Measurements from ENCODE around the gene ATP6V1B1.

The ATP6V1B1 gene

DNA sequence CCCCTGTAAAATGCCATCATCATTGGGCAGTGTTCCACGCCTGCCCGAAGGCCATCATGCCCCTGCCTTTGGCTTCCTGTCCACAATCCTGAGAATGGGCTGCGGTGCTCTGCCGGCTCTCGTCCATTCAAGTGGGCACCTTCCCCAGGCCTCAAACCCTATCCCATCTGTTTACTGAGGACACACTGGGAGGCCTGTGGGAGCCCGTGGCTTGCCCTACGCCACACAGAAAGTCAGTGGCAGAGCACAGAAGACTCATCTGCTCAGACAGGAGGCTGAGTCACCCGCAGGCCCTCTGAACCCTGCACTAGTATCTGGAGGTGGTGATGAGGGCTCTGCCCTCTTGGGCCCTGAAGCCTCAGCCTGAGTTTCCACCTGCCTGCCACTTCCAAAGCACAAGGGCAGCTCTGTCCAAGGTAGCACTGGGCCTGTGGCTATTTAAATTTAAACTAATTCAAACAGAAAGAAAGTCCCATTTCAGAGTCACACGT, 23.6 kb downstream of the ATP6V1B1 start:
- TF ChIP-seq TAF1 (IDR thresholded peaks at IDR 0.05; ENCODE audit: borderline replicate concordance, low read depth, low read length) = no peak
- TF ChIP-seq POLR2AphosphoS5 (IDR thresholded peaks at IDR 0.05; ENCODE audit: low read depth, low read length) = no peak
- no peak for TF ChIP-seq POLR2A (IDR thresholded peaks at IDR 0.05; ENCODE audit: low read depth, low read length)
- no peak for FAIRE-seq
- no peak for DNase-seq (ENCODE audit: insufficient read length)

DNA sequence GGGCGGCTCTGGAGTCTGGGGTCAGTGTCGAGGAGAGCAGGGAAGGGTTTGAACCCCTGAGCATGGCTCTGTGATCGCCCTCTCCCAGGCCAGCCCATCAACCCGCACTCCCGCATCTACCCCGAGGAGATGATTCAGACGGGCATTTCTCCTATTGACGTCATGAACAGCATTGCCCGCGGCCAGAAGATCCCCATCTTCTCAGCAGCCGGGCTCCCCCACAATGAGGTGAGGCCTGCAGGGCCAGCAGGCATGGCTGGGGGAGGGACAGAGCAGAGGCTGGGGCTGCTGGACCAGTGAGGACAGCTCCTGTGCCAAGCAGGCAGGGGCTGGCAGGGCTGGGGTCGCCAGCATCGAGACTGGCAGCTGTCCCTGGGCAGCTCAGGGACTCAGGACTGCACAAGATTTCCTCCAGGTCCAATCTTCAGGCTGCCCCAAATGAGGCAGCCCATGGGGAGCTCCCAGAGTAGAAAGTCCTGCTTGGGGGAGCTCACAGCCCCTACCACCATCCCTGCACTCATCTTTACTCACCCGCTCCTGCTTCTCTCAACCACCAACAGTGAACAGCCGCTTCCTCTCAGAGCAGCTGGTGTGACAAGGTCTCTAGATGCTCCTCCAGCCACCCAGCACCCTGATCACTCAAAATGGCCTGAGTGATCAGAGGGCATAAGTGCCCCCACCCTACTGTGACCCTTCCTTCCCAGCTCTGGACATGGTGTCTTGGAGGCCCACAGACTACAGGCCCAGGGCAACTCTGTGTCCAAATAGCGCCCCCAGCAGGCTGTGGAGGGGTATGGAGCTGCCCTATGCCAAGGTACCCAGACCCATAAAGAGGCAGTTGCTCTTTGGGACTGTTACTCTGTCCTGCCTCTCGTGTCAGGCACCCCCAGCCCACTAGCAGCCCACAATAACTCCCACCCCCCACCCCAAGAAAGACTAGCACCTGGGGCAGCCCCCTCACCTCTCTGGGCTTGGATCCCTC, 24.4 kb downstream of the ATP6V1B1 start:
- FAIRE-seq (no peak), DNase-seq (ENCODE audit: insufficient read length) (no peak)
- TF ChIP-seq TAF1 (IDR thresholded peaks at IDR 0.05; ENCODE audit: borderline replicate concordance, low read depth, low read length) (no peak), POLR2AphosphoS5 (IDR thresholded peaks at IDR 0.05; ENCODE audit: low read depth, low read length) (no peak), POLR2A (IDR thresholded peaks at IDR 0.05; ENCODE audit: low read depth, low read length) (no peak)

DNA sequence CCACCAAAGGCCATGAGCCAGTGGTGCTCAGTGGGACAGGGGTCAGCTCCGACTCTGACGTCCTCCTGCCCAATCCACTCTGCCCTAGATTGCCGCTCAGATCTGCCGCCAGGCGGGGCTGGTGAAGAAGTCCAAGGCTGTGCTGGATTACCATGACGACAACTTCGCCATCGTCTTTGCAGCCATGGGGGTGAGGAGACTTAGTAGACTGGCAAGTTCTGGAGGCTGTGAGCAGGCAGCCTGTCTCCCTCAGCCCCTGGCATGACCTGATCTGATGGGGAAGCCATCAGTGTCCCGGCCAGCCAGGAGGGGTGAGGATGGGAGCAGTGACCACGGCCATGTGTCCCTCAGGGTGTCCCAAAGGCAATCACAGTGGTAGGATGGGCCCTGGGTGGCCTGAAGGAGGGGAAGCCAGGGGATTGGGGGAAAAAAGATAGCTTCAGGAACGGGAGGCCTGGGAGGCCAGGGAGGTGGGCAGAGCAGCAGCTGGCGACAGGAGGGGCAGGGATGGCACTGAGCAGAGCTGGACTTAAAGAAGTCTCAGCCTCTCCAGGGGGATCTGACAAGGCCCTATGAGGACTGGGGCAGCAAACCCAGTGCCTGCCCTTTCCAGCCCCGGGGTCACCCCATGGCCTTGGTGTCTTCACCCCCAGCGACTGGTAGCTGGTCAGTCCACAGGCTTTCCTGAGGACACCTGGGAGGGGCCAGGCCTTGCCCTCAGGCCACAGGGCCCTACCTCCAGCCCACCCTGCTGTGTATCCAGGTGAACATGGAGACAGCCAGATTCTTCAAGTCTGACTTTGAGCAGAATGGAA, 25.3 kb downstream of the ATP6V1B1 start:
- TF ChIP-seq POLR2AphosphoS5 (IDR thresholded peaks at IDR 0.05; ENCODE audit: low read depth, low read length) (no peak), TAF1 (IDR thresholded peaks at IDR 0.05; ENCODE audit: borderline replicate concordance, low read depth, low read length) (no peak), POLR2A (IDR thresholded peaks at IDR 0.05; ENCODE audit: low read depth, low read length) (no peak)
- FAIRE-seq = no peak
- DNase-seq (ENCODE audit: insufficient read length) = no peak

DNA sequence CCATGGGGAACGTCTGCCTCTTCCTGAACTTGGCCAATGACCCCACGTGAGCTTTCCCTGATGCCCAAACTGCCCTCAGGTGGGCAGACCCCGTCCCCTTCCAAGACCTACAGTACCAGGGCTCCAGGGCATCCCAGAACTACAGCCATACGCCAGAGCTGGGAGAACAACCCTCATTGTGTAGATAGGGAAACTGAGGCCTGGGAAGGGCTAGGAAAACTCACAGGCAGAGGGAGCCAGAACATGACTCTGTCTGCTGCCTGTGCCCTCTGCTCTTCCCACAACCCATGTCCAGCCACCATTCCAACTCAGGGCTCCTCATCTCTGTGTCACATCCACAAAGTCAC, 25.9 kb downstream of the ATP6V1B1 start:
- DNase-seq (ENCODE audit: insufficient read length) = no peak
- FAIRE-seq = no peak
- TF ChIP-seq TAF1 (IDR thresholded peaks at IDR 0.05; ENCODE audit: borderline replicate concordance, low read depth, low read length) = no peak

DNA sequence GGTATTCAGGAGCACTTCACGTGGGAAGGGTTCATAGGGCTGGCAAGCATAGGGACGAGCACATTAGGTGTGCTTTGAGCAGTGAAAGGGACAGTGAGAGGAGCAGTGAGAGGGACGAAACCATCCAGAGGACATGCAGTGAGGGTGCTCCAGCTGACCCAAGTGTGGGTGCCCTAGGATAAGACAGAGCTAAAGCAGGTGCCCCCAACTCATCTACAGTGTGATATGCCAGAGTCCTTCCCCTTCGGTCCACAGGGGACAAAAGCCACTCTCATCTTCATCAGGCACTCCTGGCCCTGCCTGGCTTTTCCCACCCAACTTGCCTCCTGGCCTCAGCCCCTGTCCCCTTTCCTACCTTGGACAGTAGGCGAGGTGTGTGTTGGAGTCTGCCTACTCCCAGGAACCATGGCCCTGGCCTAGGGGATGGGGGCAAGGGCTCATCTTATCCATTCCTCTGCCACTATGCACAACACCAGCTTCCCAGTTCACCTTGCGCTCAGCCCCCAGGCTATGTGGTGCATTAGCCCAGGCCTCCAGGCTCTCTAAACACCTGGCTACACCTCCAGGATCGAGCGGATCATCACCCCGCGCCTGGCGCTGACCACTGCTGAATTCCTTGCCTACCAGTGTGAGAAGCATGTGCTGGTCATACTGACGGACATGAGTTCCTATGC, 26.6 kb downstream of the ATP6V1B1 start:
- FAIRE-seq = no peak

GRCh38 chr2:70962885-70963878, 27.5 kb downstream of the ATP6V1B1 start:
- FAIRE-seq = no peak

More for the DNA sequence above, 26.6 kb downstream of the ATP6V1B1 start:
- TF ChIP-seq TAF1 (IDR thresholded peaks at IDR 0.05; ENCODE audit: borderline replicate concordance, low read depth, low read length) (no peak), POLR2AphosphoS5 (IDR thresholded peaks at IDR 0.05; ENCODE audit: low read depth, low read length) (no peak), POLR2A (IDR thresholded peaks at IDR 0.05; ENCODE audit: low read depth, low read length) (no peak)
- DNase-seq (ENCODE audit: insufficient read length) = no peak

GRCh38 chr2:70964133-70964532, 28.4 kb downstream of the ATP6V1B1 start:
- TF ChIP-seq POLR2A (IDR thresholded peaks at IDR 0.05; ENCODE audit: low read depth, low read length) (no peak), TAF1 (IDR thresholded peaks at IDR 0.05; ENCODE audit: borderline replicate concordance, low read depth, low read length) (no peak), POLR2AphosphoS5 (IDR thresholded peaks at IDR 0.05; ENCODE audit: low read depth, low read length) (no peak)
- FAIRE-seq = no peak

More at GRCh38 chr2:70962885-70963878, 27.5 kb downstream of the ATP6V1B1 start:
- no peak for DNase-seq (ENCODE audit: insufficient read length)
- TF ChIP-seq POLR2A (IDR thresholded peaks at IDR 0.05; ENCODE audit: low read depth, low read length) (no peak), TAF1 (IDR thresholded peaks at IDR 0.05; ENCODE audit: borderline replicate concordance, low read depth, low read length) (no peak), POLR2AphosphoS5 (IDR thresholded peaks at IDR 0.05; ENCODE audit: low read depth, low read length) (no peak)

DNA sequence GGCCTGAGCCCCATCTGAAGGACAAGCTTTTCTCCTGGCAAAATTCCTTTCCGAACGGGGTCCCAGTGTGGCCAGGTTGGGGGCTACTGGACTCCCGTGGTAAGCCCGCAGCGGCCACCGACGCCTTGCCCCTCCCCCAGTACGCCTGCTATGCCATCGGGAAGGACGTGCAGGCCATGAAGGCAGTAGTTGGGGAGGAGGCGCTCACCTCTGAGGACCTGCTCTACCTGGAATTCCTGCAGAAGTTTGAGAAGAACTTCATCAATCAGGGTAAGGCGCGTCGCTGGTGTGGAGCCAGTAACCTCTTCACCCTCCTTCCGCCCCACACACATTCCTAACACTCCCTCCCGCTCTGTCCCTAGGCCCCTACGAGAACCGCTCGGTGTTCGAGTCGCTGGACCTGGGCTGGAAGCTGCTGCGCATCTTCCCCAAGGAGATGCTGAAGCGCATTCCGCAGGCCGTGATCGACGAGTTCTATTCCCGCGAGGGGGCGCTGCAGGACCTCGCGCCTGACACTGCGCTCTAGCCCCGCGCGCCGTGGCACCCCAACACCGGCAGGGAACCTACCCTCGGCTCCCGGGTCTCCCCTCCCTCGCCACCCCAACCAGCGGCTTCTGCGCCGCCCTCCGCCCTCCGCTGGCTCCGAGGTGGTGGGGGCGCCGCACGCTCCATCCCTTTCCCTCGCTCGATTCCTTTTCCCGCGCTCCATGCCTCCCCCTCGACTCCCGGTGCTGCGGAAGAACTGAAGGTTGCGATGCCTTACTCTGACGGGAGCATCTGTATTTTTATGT, 29.1 kb downstream of the ATP6V1B1 start:
- FAIRE-seq (peak; percentile 97), DNase-seq (ENCODE audit: insufficient read length) (peak; percentile 84)
- TF ChIP-seq POLR2AphosphoS5 (IDR thresholded peaks at IDR 0.05; ENCODE audit: low read depth, low read length) = no peak
- no peak for TF ChIP-seq POLR2A (IDR thresholded peaks at IDR 0.05; ENCODE audit: low read depth, low read length)
- no peak for TF ChIP-seq TAF1 (IDR thresholded peaks at IDR 0.05; ENCODE audit: borderline replicate concordance, low read depth, low read length)

More at GRCh38 chr2:70964133-70964532, 28.4 kb downstream of the ATP6V1B1 start:
- no peak for DNase-seq (ENCODE audit: insufficient read length)

DNA sequence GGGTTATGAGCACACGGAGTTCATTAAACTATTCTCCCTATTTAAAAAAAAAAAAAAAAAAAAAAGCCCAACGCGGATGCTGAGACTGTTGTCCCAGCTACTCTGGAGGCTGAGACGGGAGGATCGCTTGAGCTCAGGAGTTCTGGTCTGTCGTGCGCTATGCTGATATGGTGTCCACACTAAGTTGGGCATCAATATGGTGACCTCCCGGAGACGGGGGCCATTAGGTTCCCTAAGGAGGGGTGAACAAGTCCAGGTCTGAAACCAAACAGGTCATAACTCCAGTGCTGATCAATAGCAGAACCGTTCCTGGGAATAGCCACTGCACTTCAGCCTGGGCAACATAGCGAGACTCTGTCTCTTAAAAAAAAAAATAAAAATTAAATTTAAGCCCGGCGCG, 29.8 kb downstream of the ATP6V1B1 start:
- DNase-seq (ENCODE audit: insufficient read length) (no peak), FAIRE-seq (no peak)
- TF ChIP-seq POLR2A (IDR thresholded peaks at IDR 0.05; ENCODE audit: low read depth, low read length) (no peak), POLR2AphosphoS5 (IDR thresholded peaks at IDR 0.05; ENCODE audit: low read depth, low read length) (no peak), TAF1 (IDR thresholded peaks at IDR 0.05; ENCODE audit: borderline replicate concordance, low read depth, low read length) (no peak)

Data from GM12892 (cell line).